Natural killer cell (primary cell): ENCODE data around the gene FBXO36. TPM values are rescaled to one million over a fixed set of nuclear protein-coding genes. Genes with fewer than 3 reads are reported as not detected.
A peak's percentile ranks its signal among the peaks of the same experiment; 100 is the strongest.

Experiments used
- ATAC-seq, 3 donors: fragments of 150-1000 bp in 2 of 3; fragments of 200-7000 bp in 1 of 3; cut with Tn5 transposase; 1 replicate in 1 of 3; 2 replicates in 2 of 3; pipeline ENCODE4 v1.10.0; 2021; ENCODE audit warnings: mild to moderate bottlenecking in 2 of 3, moderate library complexity in 2 of 3
- DNase-seq, 2 donors: peaks; one replicate each; pipeline versions ENCODE4 v3.0.0 to v3.0.0-alpha.2; 2013 to 2021; ENCODE audit warnings: mixed read lengths in 1 of 2
- H3K27ac ChIP-seq: one replicate; pipeline ENCODE4 v1.5.1; 2013; ENCODE audit warnings: mild to moderate bottlenecking, low read length
- H3K27me3 ChIP-seq: one replicate; pipeline ENCODE4 v1.6.1; 2013; ENCODE audit warnings: low read length; ENCODE audit not compliant: control insufficient read depth, insufficient read depth
- H3K36me3 ChIP-seq: one replicate; pipeline ENCODE4 v1.6.1; 2013; ENCODE audit warnings: low read length; ENCODE audit not compliant: control insufficient read depth, insufficient read depth
- H3K4me1 ChIP-seq: one replicate; pipeline ENCODE4 v1.6.1; 2013; ENCODE audit warnings: low read length; ENCODE audit not compliant: control insufficient read depth, insufficient read depth
- H3K4me3 ChIP-seq: one replicate; pipeline ENCODE4 v1.5.1; 2013; ENCODE audit warnings: low read length
- H3K9me3 ChIP-seq: one replicate; pipeline ENCODE4 v1.6.1; 2013; ENCODE audit warnings: low read length; ENCODE audit not compliant: control insufficient read depth, insufficient read depth
- H3K27ac Mint-ChIP-seq, 2 donors: one replicate each; pipeline ENCODE4 v1.8.0; 2022; ENCODE audit warnings: mild to moderate bottlenecking in 2 of 2, mixed read lengths in 2 of 2, moderate library complexity in 1 of 2
- H3K27me3 Mint-ChIP-seq, 2 donors: one replicate each; pipeline ENCODE4 v1.8.0; 2022; ENCODE audit warnings: low read depth in 2 of 2, mixed read lengths in 2 of 2
- H3K36me3 Mint-ChIP-seq: one replicate; pipeline ENCODE4 v1.8.0; 2022; ENCODE audit warnings: mixed read lengths
- H3K4me1 Mint-ChIP-seq, 2 donors: one replicate each; pipeline ENCODE4 v1.8.0; 2022; ENCODE audit warnings: mixed read lengths in 2 of 2
- H3K4me3 Mint-ChIP-seq: one replicate; pipeline ENCODE4 v1.8.0; 2022; ENCODE audit warnings: mild to moderate bottlenecking, moderate library complexity, mixed read lengths
- H3K9me3 Mint-ChIP-seq, 2 donors: one replicate each; pipeline ENCODE4 v1.8.0; 2022; ENCODE audit warnings: mixed read lengths in 2 of 2
- WGBS: methylation state at CpG from one replicate; pipeline ENCODE4 v1.1.7; 2013; ENCODE audit warnings: missing lambda C conversion rate; ENCODE audit not compliant: insufficient coverage; 5-methylcytosine and 5-hydroxymethylcytosine counted together
- intact Hi-C: fragments of 100-400 bp; cut with micrococcal nuclease; formaldehyde crosslinking; loops from one replicate; pipeline ENCODE4 v1.14.2; 2022
- total RNA-seq, 4 donors: library from RNA; stranded (reverse); fragments of 120-200 nt in 1 of 4; gene quantifications; one replicate each; pipeline versions ENCODE4 v1.2.3 to v1.2.4, GENCODE V29; 2013 to 2022
- TF ChIP-seq, protein P1 (sequence below): fragments of 200-600 bp; IDR thresholded peaks from one replicate; pipeline ENCODE4 v1.8.0; 2022; ENCODE audit warnings: antibody characterized with exemption

The FBXO36 gene
- total RNA-seq, 3 donors from 2014 or later (not counting 1 experiment from before 2014, with no cell fraction given), result 1.2 to 1.8 (median 1.5) TPM

DNA sequence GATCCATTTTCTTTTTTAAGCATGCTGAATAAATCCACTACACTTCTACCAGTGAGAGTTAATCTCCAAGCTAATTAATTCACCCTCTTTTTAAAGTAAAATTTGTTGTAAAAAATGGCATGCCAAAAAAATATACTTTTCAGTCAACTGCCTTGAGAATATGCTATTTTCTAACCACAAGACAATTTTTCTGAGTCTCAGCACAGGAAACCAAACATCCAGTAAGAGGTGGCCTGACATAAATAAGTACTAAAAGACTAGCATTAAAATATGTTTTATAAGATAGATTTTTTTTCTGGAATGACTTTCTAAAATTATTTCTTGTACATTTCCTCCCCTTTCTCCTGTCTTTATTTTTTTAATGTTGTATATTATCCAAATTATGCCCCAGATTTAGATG is 2.9 kb downstream of the FBXO36 start:
- no peak overlapping the region for H3K27ac ChIP-seq
- H3K4me1 ChIP-seq, result peaks cover 16% of the 10 kb centered on the region
- no peak overlapping the region for H3K4me3 ChIP-seq
- DNase-seq, result no peak
- no peaks in the 10 kb centered on the region for H3K9me3 ChIP-seq
- TF ChIP-seq, protein P1, sequence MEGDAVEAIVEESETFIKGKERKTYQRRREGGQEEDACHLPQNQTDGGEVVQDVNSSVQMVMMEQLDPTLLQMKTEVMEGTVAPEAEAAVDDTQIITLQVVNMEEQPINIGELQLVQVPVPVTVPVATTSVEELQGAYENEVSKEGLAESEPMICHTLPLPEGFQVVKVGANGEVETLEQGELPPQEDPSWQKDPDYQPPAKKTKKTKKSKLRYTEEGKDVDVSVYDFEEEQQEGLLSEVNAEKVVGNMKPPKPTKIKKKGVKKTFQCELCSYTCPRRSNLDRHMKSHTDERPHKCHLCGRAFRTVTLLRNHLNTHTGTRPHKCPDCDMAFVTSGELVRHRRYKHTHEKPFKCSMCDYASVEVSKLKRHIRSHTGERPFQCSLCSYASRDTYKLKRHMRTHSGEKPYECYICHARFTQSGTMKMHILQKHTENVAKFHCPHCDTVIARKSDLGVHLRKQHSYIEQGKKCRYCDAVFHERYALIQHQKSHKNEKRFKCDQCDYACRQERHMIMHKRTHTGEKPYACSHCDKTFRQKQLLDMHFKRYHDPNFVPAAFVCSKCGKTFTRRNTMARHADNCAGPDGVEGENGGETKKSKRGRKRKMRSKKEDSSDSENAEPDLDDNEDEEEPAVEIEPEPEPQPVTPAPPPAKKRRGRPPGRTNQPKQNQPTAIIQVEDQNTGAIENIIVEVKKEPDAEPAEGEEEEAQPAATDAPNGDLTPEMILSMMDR, result no peak
- intact Hi-C loops, result no loop called here
- Mint-ChIP-seq H3K4me1 (peaks cover 11 to 20% of the 10 kb centered on the region in 2 donors), H3K27me3 (no peaks in the 10 kb centered on the region), H3K27ac (peak overlapping the region in 1 of 2 donors; percentile 60), H3K9me3 (no peaks in the 10 kb centered on the region), H3K4me3 (peak overlapping the region; percentile 49), H3K36me3 (no peaks in the 10 kb centered on the region)
- no peaks in the 10 kb centered on the region for H3K27me3 ChIP-seq
- no peak for ATAC-seq
- H3K36me3 ChIP-seq, result no peaks in the 10 kb centered on the region

DNA sequence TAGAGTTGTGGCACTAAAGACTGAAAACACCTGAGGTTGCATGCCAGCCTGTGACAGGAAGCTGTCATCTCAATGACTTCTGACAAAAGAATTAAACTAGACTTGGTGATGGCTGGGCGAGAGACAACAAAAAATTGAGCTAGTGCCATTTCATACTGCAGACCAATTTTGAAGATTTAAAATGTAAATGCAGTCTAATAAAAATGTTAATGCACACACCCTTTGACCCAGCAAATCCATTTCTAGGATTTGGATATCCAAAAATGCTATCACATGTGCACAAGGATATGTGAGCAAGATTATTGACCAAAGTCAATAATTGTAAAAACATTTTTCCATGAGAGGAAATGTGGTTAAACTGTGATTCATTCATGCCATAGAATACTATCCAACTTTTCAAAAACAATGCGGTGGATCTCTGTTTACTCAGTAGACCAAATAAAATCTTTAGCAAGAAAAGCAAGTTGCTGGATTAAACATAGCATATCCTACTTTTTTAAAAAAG is 5.6 kb downstream of the FBXO36 start:
- WGBS, result 100% methylated on average over 2 of the region's 2 CpGs
- H3K4me3 Mint-ChIP-seq, result no peak overlapping the region
- ATAC-seq (no peak), DNase-seq (no peak)
- TF ChIP-seq, protein P1, result no peak
- peaks cover 0 to 3% of the 10 kb centered on the region in 2 donors for H3K4me1 Mint-ChIP-seq
- Histone ChIP-seq H3K27me3 (no peaks in the 10 kb centered on the region), H3K36me3 (no peaks in the 10 kb centered on the region), H3K27ac (no peak overlapping the region), H3K4me1 (peaks cover 4% of the 10 kb centered on the region), H3K4me3 (no peak overlapping the region), H3K9me3 (no peaks in the 10 kb centered on the region)
- H3K27me3 Mint-ChIP-seq, result no peaks in the 10 kb centered on the region
- H3K36me3 Mint-ChIP-seq, result no peaks in the 10 kb centered on the region
- no peak overlapping the region for H3K27ac Mint-ChIP-seq
- intact Hi-C loops, result no loop called here
- no peaks in the 10 kb centered on the region for H3K9me3 Mint-ChIP-seq

DNA sequence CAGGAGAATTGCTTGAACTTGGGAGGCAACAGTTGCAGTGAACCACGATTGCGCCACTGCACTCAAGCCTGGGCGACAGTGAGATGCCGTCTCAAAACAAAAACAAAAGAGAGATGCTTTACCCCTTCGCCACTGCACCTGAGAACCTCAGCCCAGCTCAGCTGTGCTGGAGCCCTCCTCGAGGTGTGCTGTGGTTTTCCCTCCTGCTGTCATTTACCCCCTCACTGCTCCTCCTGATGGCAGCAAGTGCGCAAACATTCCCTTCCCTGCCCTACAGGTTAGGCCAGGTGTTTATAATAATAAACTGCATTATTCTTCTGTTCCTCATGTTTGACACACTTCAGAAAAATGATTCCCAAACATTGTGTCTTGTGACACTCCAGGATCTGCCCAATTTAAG is 8.4 kb downstream of the FBXO36 start:
- no peaks in the 10 kb centered on the region for H3K36me3 ChIP-seq
- intact Hi-C loops, result no loop called here
- no peak overlapping the region for H3K27ac ChIP-seq
- Mint-ChIP-seq H3K9me3 (no peaks in the 10 kb centered on the region), H3K36me3 (no peaks in the 10 kb centered on the region), H3K4me3 (no peak overlapping the region), H3K27me3 (no peaks in the 10 kb centered on the region), H3K27ac (no peak overlapping the region), H3K4me1 (no peaks in the 10 kb centered on the region)
- no peak overlapping the region for H3K4me3 ChIP-seq
- ATAC-seq, result no peak
- no peaks in the 10 kb centered on the region for H3K9me3 ChIP-seq
- 84% methylated on average over 7 of the region's 7 CpGs for WGBS
- DNase-seq, result no peak
- no peaks in the 10 kb centered on the region for H3K4me1 ChIP-seq
- TF ChIP-seq, protein P1, result no peak
- H3K27me3 ChIP-seq, result no peaks in the 10 kb centered on the region

DNA sequence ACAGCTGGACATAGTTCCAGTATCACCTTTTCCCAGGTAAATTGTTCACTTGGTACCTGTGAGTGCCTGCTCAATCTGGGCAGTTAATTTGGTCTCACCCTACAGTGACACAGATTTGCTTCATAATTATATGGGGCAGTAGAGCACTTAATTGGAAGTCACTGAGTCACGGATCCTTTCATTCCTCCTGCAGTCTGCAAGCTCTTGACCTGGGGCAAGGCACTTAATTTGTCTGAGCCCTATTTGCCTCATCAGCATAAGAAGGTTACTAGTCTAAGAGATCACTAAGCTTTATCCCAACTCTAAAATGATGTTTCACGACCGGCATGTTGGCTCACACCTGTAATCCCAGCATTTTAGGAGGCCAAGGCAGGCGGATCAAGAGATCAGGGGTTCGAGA is 8.9 kb downstream of the FBXO36 start:
- DNase-seq (no peak), ATAC-seq (no peak)
- H3K27ac Mint-ChIP-seq, result no peak overlapping the region
- intact Hi-C loops, result no loop called here
- Histone ChIP-seq H3K4me3 (no peak overlapping the region), H3K4me1 (no peaks in the 10 kb centered on the region), H3K27ac (no peak overlapping the region), H3K9me3 (no peaks in the 10 kb centered on the region), H3K36me3 (no peaks in the 10 kb centered on the region), H3K27me3 (no peaks in the 10 kb centered on the region)
- no peaks in the 10 kb centered on the region for H3K9me3 Mint-ChIP-seq
- TF ChIP-seq, protein P1, result no peak
- no peak overlapping the region for H3K4me3 Mint-ChIP-seq
- H3K27me3 Mint-ChIP-seq, result no peaks in the 10 kb centered on the region
- 99% methylated on average over 5 of the region's 5 CpGs for WGBS
- no peaks in the 10 kb centered on the region for H3K4me1 Mint-ChIP-seq
- no peaks in the 10 kb centered on the region for H3K36me3 Mint-ChIP-seq
